Measurements from ENCODE around the gene FLAD1. TPM values are rescaled to one million over a fixed set of nuclear protein-coding genes. Genes with fewer than 3 reads are reported as not detected.

Gene FLAD1
- total RNA-seq, 1 experiment from 2014 or later = 97.0 TPM

DNA sequence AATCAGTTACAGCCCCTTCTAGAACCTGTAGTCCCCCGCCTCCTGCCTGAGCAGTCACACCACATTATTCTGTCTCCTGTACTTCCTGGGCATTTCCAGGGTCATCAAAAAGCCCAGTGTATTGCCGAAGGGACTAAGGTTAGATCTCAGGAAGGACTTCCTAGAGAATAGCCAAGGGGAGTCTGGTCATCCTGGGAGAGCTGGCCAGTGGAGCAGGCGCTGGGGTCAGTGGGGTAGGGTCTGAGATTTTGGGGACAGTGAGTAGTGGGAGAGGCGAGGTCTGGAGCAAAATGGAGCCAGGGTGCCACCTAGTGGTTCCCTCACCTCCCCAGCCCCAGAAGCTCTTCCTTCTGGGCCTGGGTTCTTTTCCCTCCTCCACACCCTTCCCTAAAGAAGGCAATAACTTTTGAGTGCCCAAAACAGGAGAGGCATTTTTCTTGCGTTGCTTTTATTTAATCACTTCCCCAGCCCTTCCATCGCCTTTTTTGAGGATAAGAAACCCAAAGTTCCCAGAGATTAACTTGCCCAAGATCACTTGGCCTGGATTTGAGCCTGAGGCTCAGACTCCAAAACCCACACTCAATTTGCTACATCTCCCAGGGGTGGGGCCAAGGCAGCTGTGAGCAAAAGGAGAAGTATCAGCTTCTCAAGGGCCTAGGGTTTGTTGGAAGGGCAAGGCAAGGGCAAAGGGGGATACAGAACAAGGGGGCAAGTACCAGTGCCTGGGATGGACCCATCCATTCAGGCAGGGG is 39.3 kb upstream of the FLAD1 start:
- H3K4me3 Mint-ChIP-seq = peak overlapping the region in 1 of 2 experiments; percentile 35; a peak in 1 of 5 replicates
- no peaks in the 10 kb centered on the region for H3K79me1 ChIP-seq (ENCODE audit: insufficient read depth, low read depth, low read length, poor library complexity, severe bottlenecking)
- H2BK12ac ChIP-seq (ENCODE audit: insufficient read length, low read depth, low read length) = no peak overlapping the region
- H2AFZ ChIP-seq (ENCODE audit: low read length) = no peak overlapping the region
- peak; percentile 60 for DNase-seq
- H3K4me1 Mint-ChIP-seq = peaks cover 26 to 27% of the 10 kb centered on the region in 2 experiments
- H3T11ph ChIP-seq (ENCODE audit: low read length) = no peak overlapping the region
- no peaks in the 10 kb centered on the region for H3K23me2 ChIP-seq (ENCODE audit: insufficient read length, low read depth, low read length, poor library complexity, severe bottlenecking)
- no peak overlapping the region for H2BK5ac ChIP-seq (ENCODE audit: insufficient read length, low read length)
- H3K4me1 ChIP-seq (ENCODE audit: insufficient read depth, low read length) = peaks cover 3% of the 10 kb centered on the region; the same call in 1 of the 2 replicates
- WGBS (ENCODE audit: extremely low coverage, insufficient read length, low lambda C conversion rate) = no CpG with 5 or more reads among the region's 6 CpGs
- H3K27me3 ChIP-seq (ENCODE audit: insufficient read depth, low read length) = no peaks in the 10 kb centered on the region
- H2BK20ac ChIP-seq (ENCODE audit: low read depth, low read length, poor library complexity, severe bottlenecking) = no peak overlapping the region
- no peak overlapping the region for H3K23ac ChIP-seq (ENCODE audit: insufficient read length, low read depth, low read length)
- H3K27ac Mint-ChIP-seq = peak overlapping the region in 2 of 3 experiments; percentile 4 to 51; a peak in 4 of 7 replicates
- H3K79me2 ChIP-seq (ENCODE audit: insufficient read depth, low read length) = no peaks in the 10 kb centered on the region
- H2AK5ac ChIP-seq (ENCODE audit: insufficient read length, low read length) = no peak overlapping the region
- no peak overlapping the region for H2BK15ac ChIP-seq (ENCODE audit: low read depth, low read length)
- H3K9me3 Mint-ChIP-seq = no peaks in the 10 kb centered on the region
- no peak overlapping the region for H4K8ac ChIP-seq (replicated peaks; ENCODE audit: insufficient read length, low read depth, low read length)
- H3K14ac ChIP-seq (ENCODE audit: insufficient read depth, low read length) = no peak overlapping the region
- no peak overlapping the region for H2BK120ac ChIP-seq (ENCODE audit: low read depth, low read length, poor library complexity, severe bottlenecking)
- H3K4ac ChIP-seq (ENCODE audit: low read depth, low read length) = no peak overlapping the region
- H4K5ac ChIP-seq (ENCODE audit: insufficient read length, low read depth, low read length) = no peak overlapping the region
- H4K91ac ChIP-seq (ENCODE audit: insufficient read length, low read depth, low read length) = no peak overlapping the region
- no peak overlapping the region for H3K56ac ChIP-seq (ENCODE audit: insufficient read length, low read depth, low read length)
- H3K9me3 ChIP-seq (ENCODE audit: control insufficient read depth, low read depth, low read length) = no peaks in the 10 kb centered on the region
- H3K27me3 Mint-ChIP-seq (ENCODE audit: low read depth) = no peaks in the 10 kb centered on the region
- H3K18ac ChIP-seq (ENCODE audit: insufficient read length, low read depth, low read length) = peak overlapping the region; percentile 73
- H3K9ac ChIP-seq (ENCODE audit: extremely low read depth, insufficient read length, low read length) = no peak overlapping the region
- no peak overlapping the region for H3K27ac ChIP-seq (ENCODE audit: insufficient read length, low read depth, low read length)
- H4K20me1 ChIP-seq (ENCODE audit: control insufficient read depth, insufficient read depth, insufficient read length) = no peaks in the 10 kb centered on the region
- peaks cover 0 to 10% (median 4%) of the 10 kb centered on the region in 3 experiments; a peak in 5 of 7 replicates for H3K36me3 Mint-ChIP-seq (ENCODE audit: insufficient read depth in 1 of 3, low read depth in 3 of 3)
- TF ChIP-seq, protein P1, sequence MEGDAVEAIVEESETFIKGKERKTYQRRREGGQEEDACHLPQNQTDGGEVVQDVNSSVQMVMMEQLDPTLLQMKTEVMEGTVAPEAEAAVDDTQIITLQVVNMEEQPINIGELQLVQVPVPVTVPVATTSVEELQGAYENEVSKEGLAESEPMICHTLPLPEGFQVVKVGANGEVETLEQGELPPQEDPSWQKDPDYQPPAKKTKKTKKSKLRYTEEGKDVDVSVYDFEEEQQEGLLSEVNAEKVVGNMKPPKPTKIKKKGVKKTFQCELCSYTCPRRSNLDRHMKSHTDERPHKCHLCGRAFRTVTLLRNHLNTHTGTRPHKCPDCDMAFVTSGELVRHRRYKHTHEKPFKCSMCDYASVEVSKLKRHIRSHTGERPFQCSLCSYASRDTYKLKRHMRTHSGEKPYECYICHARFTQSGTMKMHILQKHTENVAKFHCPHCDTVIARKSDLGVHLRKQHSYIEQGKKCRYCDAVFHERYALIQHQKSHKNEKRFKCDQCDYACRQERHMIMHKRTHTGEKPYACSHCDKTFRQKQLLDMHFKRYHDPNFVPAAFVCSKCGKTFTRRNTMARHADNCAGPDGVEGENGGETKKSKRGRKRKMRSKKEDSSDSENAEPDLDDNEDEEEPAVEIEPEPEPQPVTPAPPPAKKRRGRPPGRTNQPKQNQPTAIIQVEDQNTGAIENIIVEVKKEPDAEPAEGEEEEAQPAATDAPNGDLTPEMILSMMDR (conservative IDR thresholded peaks at IDR 0.05) = peak; percentile 87
- H3K4me2 ChIP-seq (ENCODE audit: insufficient read depth, insufficient read length, low read length) = no peak overlapping the region

Measured in H9 (cell line).